ACHN (cell line): ENCODE data around the gene TCERG1L.

Experiments
- DNase-seq: peaks from one replicate; pipeline ENCODE4 v3.0.0-alpha.2; 2015
- in situ Hi-C: cut with HindIII; loops from 2 replicates; pipeline ENCODE4 v1.10.0; 2017; ENCODE audit warnings: low sequenced_read_pairs, low pct_ligation_motif_present, low pct_unique_long_range_greater_than_20kb

Gene TCERG1L

DNA sequence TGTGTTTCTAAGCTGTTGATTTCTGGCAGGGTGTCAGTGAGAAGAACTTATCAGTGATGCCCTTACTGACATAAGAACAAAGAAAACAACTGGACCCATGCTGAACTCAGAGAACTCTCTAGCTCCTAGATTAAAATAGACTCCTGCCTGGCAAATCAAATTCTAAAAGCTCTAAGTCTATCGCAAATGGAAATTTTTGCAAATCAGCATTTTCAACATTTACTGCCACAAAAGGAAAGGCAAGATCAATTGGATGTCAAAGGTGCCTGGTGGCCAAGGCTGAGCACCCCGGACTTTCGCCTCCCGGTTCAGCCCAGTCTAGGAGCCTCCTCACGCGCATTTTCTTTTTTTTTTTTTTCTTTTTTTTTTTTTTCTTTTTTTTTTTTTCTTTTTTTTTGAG lies 251.6 kb downstream of the TCERG1L start:
- DNase-seq, result no peak
- in situ Hi-C loops, result no loop called here

GRCh38 chr10:131058799-131059198 lies 252.7 kb downstream of the TCERG1L start:
- DNase-seq, result no peak
- in situ Hi-C loops, result no loop called here

DNA sequence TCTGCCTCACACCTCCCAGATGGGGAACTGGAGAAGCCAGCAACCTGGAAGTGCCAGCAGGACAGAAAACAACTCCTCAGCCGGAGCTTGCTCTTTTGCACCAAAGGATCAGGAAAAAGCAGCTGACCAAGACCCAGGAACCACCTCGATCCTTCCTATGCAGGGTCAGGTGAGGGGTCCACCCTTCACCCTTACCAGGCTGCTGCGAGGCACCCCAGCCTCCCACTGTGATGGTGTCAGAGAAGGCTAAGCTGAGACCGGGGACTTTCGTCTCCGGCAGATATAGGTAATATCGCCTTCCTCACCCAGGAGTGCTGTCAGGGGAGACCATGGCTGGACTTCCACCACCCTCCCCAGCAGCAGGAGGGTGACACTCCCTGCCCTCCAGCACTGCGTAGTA lies 254.7 kb downstream of the TCERG1L start:
- in situ Hi-C loops, result no loop called here
- DNase-seq, result no peak

- in situ Hi-C loops, result no loop called here
- no peak for DNase-seq
Measured at GRCh38 chr10:131056091-131056579, 255.4 kb downstream of the TCERG1L start.

- in situ Hi-C loops, result no loop called here
Measured at GRCh38 chr10:131055437-131055836, 256.1 kb downstream of the TCERG1L start.

GRCh38 chr10:131053192-131053591 lies 258.3 kb downstream of the TCERG1L start:
- in situ Hi-C loops, result no loop called here
- no peak for DNase-seq

More at GRCh38 chr10:131055437-131055836, 256.1 kb downstream of the TCERG1L start:
- no peak for DNase-seq

DNA sequence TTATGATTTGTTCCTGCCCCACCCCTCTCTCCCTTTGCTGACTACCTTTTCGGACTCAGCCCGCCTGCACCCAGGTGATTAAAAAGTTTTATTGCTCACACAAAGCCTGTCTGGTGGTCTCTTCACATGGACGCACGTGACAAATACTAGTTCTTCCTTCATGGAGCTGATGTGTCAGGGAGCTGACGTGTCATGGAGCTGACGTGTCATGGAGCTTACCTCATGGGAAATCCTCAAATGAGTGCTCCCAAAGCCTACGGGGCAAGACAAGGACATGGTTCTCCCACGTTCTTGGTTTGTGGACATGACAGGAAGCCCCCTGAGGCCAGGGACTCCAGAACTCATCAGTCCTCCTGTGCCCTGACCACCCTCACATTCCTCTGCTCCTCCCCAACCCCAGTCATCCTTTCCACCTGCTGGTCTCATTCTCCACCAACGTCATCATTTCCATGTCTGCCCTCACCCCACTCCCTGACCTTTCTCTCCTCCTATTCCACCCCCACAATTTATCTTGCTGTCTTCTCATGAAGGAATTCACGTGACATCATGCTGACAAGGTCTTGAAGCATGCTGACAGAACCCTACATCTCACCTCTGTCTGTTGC lies 261.3 kb downstream of the TCERG1L start:
- in situ Hi-C loops, result no loop called here
- no peak for DNase-seq

- no peak for DNase-seq
- in situ Hi-C loops, result no loop called here
Measured at GRCh38 chr10:131049016-131049415, 262.5 kb downstream of the TCERG1L start.

GRCh38 chr10:131048606-131049005 lies 262.9 kb downstream of the TCERG1L start:
- in situ Hi-C loops, result no loop called here
- DNase-seq, result no peak

GRCh38 chr10:131047501-131047900 lies 264.0 kb downstream of the TCERG1L start:
- in situ Hi-C loops, result no loop called here
- no peak for DNase-seq

DNA sequence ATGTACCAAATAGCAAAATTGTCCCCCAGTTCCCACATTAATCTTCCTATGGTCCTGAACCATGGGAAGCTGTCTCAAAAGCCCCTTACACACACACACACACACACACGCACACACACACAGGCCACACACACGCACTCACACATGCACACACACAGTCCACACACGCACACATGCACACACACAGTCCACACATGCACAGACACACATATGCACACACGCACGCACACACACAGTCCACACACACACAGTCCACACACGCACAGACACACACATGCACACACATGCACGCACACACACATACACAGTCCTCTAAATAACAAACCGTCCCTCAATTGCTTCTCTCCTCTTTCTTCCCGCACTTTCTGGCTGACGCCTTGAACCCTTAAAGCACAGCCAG lies 265.3 kb downstream of the TCERG1L start:
- in situ Hi-C loops, result no loop called here
- no peak for DNase-seq

DNA sequence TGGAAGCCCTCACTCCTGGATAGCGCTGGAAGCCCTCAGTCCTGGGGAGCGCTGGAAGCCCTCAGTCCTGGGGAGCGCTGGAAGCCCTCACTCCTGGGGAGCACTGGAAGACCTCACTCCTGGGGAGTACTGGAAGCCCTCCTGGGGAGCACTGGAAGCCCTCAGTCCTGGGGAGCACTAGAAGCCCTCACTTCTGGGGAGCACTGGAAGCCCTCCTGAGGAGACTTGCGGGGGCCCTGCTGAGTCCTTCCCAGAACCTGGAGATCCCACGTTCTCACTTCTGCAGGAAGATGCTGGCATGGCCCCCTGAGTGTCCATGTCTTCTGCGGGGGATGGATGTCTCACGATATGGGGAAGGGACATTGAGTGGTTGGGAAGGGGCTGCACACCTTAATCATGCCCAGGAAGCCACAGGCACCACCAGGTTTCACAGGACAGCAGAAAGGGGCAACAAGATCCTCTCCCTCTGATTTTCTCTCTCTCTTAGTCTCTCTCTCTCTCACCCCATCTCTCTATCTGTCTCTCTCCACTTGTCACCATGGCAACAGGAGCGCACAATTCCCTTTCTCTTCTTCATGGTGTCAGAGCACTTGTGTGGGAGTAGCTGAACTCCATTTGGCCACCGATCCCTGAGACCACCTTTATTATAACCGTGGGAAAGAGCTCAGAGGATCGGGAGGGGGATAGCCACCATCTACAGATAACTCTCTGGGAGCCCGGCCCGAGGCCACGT lies 267.0 kb downstream of the TCERG1L start:
- no peak for DNase-seq
- in situ Hi-C loops, result no loop called here

DNA sequence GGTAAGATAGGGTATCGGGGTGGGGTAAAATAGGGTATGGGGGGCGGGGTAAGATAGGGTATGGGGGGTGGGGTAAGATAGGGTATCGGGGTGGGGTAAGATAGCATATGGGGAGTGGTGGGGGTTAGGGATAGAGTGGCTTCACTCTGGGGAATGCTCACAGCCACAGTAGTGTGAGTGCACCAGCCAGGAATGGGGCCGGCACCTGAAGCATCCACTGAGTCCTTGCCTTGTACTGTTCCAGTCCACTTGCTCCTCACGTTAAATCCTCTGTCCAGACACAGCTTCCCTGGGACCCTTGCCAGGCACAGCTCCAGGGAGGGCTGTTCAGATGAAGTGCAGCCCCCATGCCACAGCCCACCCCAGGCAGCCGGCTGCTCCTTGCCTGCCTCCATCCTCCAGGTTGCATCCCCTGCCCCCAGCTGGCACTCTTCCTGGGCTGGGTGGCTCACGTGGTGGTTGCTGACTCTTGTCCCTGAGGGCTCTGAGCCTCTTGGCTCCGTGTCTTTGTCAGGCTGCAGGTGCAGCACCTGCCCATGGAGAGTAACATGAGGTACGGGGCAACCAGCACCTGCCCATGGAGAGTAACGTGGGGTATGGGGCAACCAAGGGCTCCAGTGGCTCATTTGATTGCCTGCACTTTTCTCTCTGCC lies 268.4 kb downstream of the TCERG1L start:
- in situ Hi-C loops, result no loop called here
- no peak for DNase-seq
